ENCODE measurements around the gene ARL11. TPM values are rescaled to one million over a fixed set of nuclear protein-coding genes. Genes with fewer than 3 reads are reported as not detected.

Gene ARL11
- total and polyA plus RNA-seq, 2 donors (not counting 1 experiment from before 2014, with no cell fraction given): not detected

DNA sequence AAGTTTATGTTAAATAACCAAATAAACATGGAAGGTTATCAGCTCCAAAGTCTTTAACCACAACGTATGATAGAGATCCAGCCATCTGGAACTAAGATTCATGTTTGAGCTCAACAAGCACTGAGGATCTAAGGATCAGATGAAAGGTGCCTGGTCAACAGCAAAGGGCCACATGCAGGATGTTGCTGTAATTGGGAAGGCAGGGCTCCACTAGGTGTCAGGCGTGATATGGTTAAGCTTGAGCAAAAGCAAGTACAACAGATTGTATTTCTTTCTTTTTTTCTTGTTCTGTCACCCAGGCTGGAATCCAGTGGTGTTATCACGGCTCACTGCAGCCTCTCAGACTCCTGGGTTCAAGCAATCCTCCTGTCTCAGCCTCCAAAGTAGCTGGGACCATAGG is 50.9 kb downstream of the ARL11 start:
- no peaks in the 10 kb centered on the region for H3K36me3 ChIP-seq (ENCODE audit: control insufficient read depth, insufficient read depth, low read length)
- no peak overlapping the region for H2AFZ ChIP-seq (ENCODE audit: low read length)
- no peaks in the 10 kb centered on the region for H3K9me3 ChIP-seq (ENCODE audit: control insufficient read depth, insufficient read depth, low read depth, low read length)
- peak; percentile 20 to 50 for DNase-seq (ENCODE audit: low read depth in 2 of 2)
- H3K4me2 ChIP-seq (ENCODE audit: extremely low read depth, insufficient read depth, low read length): no peak overlapping the region
- no peaks in the 10 kb centered on the region for H4K20me1 ChIP-seq (ENCODE audit: control insufficient read depth, extremely low read depth, insufficient read depth, low read length)
- H3K27ac ChIP-seq (ENCODE audit: insufficient read depth, low read length): no peak overlapping the region
- peaks cover 5% of the 10 kb centered on the region for H3K79me2 ChIP-seq (ENCODE audit: control insufficient read depth, insufficient read depth, low read length)
- no peaks in the 10 kb centered on the region for H3K4me1 ChIP-seq (ENCODE audit: control insufficient read depth, extremely low read depth, insufficient read depth, low read length)
- no peaks in the 10 kb centered on the region for H3K27me3 ChIP-seq (ENCODE audit: control insufficient read depth, insufficient read depth, low read length)
- peak; percentile 18 to 32 for TF ChIP-seq CTCF (conservative IDR thresholded peaks at IDR 0.05 in 1 of 2, IDR thresholded peaks at IDR 0.05 in 1 of 2; ENCODE audit: low read depth in 1 of 2, low read length in 2 of 2)
- no peak for TF ChIP-seq EZH2 (IDR thresholded peaks at IDR 0.05; ENCODE audit: low read length, missing control alignments)
- H3K9ac ChIP-seq (ENCODE audit: insufficient read depth, low read length): no peak overlapping the region
- H3K4me3 ChIP-seq (replicated peaks in 1 of 4; ENCODE audit: control extremely low read depth in 1 of 4, insufficient read depth in 1 of 4, low read depth in 3 of 4, low read length in 4 of 4): no peak overlapping the region

DNA sequence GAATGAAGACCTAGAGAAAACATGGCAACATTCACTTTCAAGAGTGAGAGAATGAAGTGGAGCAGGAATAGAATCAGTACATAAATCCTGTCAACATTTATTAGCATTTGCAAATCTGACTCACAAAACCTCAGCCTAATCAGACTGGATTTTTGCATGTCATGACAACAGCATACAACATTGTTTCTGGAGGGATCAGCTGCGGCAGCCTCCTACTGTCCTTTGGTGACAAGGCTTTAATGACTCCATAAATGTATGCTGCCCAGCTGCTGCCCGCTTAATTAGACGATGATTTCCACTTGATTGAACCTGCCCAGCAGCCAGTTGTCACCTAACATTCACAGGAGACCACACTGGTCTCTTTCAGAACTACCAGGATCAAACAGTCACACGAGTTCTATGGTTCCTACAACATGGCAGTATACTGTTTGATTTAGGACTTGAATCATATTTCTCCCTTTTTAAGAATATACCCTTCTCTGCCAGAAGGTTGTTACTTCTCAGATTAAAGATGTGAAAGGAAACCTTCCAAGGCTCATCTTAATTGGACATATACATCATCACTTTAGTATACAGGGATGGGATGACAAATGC is 53.6 kb downstream of the ARL11 start:
- Histone ChIP-seq H4K20me1 (ENCODE audit: control insufficient read depth, extremely low read depth, insufficient read depth, low read length) (no peaks in the 10 kb centered on the region), H3K9ac (ENCODE audit: insufficient read depth, low read length) (no peak overlapping the region), H3K4me2 (ENCODE audit: extremely low read depth, insufficient read depth, low read length) (no peak overlapping the region), H3K4me1 (ENCODE audit: control insufficient read depth, extremely low read depth, insufficient read depth, low read length) (no peaks in the 10 kb centered on the region), H3K36me3 (ENCODE audit: control insufficient read depth, insufficient read depth, low read length) (no peaks in the 10 kb centered on the region), H3K27ac (ENCODE audit: insufficient read depth, low read length) (no peak overlapping the region), H3K79me2 (ENCODE audit: control insufficient read depth, insufficient read depth, low read length) (peaks cover 7% of the 10 kb centered on the region), H3K27me3 (ENCODE audit: control insufficient read depth, insufficient read depth, low read length) (no peaks in the 10 kb centered on the region), H3K4me3 (replicated peaks in 1 of 4; ENCODE audit: control extremely low read depth in 1 of 4, insufficient read depth in 1 of 4, low read depth in 3 of 4, low read length in 4 of 4) (no peak overlapping the region), H3K9me3 (ENCODE audit: control insufficient read depth, insufficient read depth, low read depth, low read length) (no peaks in the 10 kb centered on the region), H2AFZ (ENCODE audit: low read length) (no peak overlapping the region)
- DNase-seq (ENCODE audit: low read depth in 2 of 2): peak; percentile 15 to 66
- TF ChIP-seq EZH2 (IDR thresholded peaks at IDR 0.05; ENCODE audit: low read length, missing control alignments): no peak
- TF ChIP-seq CTCF (conservative IDR thresholded peaks at IDR 0.05 in 1 of 2, IDR thresholded peaks at IDR 0.05 in 1 of 2; ENCODE audit: low read depth in 1 of 2, low read length in 2 of 2): no peak

Other genes with a start within 250 kb of the ARL11 start
- gene CAB39L, start 184.4 kb upstream of the ARL11 start, total RNA-seq: 9.4 and 11.3 TPM in 2 replicates
- gene CAB39L, start 184.4 kb upstream of the ARL11 start, polyA plus RNA-seq: 11.8 and 13.0 TPM in 2 replicates
- gene SETDB2, start 184.2 kb upstream of the ARL11 start, total RNA-seq: 13.4 and 13.7 TPM in 2 replicates
- gene SETDB2, start 184.2 kb upstream of the ARL11 start, polyA plus RNA-seq: 8.3 and 10.4 TPM in 2 replicates
- 18.5 and 26.8 TPM in 2 replicates for gene PHF11, start 132.6 kb upstream of the ARL11 start, total RNA-seq
- 32.8 and 46.8 TPM in 2 replicates for gene PHF11, start 132.6 kb upstream of the ARL11 start, polyA plus RNA-seq
- 29.8 and 42.6 TPM in 2 replicates for gene RCBTB1, start 42.9 kb upstream of the ARL11 start, total RNA-seq
- gene RCBTB1, start 42.9 kb upstream of the ARL11 start, polyA plus RNA-seq: 22.7 and 22.8 TPM in 2 replicates
- gene EBPL, start 63.0 kb downstream of the ARL11 start, total RNA-seq: 90.3 and 93.7 TPM in 2 replicates
- 69.4 and 78.2 TPM in 2 replicates for gene EBPL, start 63.0 kb downstream of the ARL11 start, polyA plus RNA-seq
- 27.5 and 37.0 TPM in 2 replicates for gene KPNA3, start 164.2 kb downstream of the ARL11 start, total RNA-seq
- 68.3 and 73.8 TPM in 2 replicates for gene KPNA3, start 164.2 kb downstream of the ARL11 start, polyA plus RNA-seq